Measurements from ENCODE around the gene SLC4A7.
"Not testable (repeated sequence)": the region's sequence is repeated elsewhere in the genome, so short reads cannot be mapped to it uniquely, and the experiment has no call there.

SLC4A7 gene

GRCh38 chr3:27422617-27423016, 61.6 kb downstream of the SLC4A7 start:
- DNase-seq (ENCODE audit: insufficient read length, low spot score) = no peak
- FAIRE-seq = no peak
- TF ChIP-seq TAF1 (IDR thresholded peaks at IDR 0.05; ENCODE audit: low read depth, low read length) = no peak
- TF ChIP-seq POLR2AphosphoS5 (IDR thresholded peaks at IDR 0.05; ENCODE audit: low read depth, low read length) = no peak

- DNase-seq (ENCODE audit: insufficient read length, low spot score) = no peak
- FAIRE-seq = no peak
- no peak for TF ChIP-seq PAX5 (IDR thresholded peaks at IDR 0.05; ENCODE audit: insufficient read depth, low read length, severe bottlenecking)
Observed at GRCh38 chr3:27415202-27415601, 69.0 kb downstream of the SLC4A7 start.

- DNase-seq (ENCODE audit: insufficient read length, low spot score) (no peak), FAIRE-seq (no peak)
- no peak for TF ChIP-seq POLR2AphosphoS5 (IDR thresholded peaks at IDR 0.05; ENCODE audit: low read depth, low read length)
- TF ChIP-seq PAX5 (IDR thresholded peaks at IDR 0.05; ENCODE audit: insufficient read depth, low read length, severe bottlenecking) = no peak
- TF ChIP-seq SPI1 (IDR thresholded peaks at IDR 0.05; ENCODE audit: low read depth, low read length) = no peak
- TF ChIP-seq TAF1 (IDR thresholded peaks at IDR 0.05; ENCODE audit: low read depth, low read length) = no peak
- TF ChIP-seq POU2F2 (IDR thresholded peaks at IDR 0.05; ENCODE audit: low read depth, low read length) = no peak
- no peak for TF ChIP-seq POLR2A (IDR thresholded peaks at IDR 0.05; ENCODE audit: low read depth, low read length)
Observed at GRCh38 chr3:27392950-27393679, 91.1 kb downstream of the SLC4A7 start.

GRCh38 chr3:27392414-27392813, 91.8 kb downstream of the SLC4A7 start:
- not testable (repeated sequence) for FAIRE-seq; DNase-seq (ENCODE audit: insufficient read length, low spot score)

- FAIRE-seq (no peak), DNase-seq (ENCODE audit: insufficient read length, low spot score) (no peak)
- TF ChIP-seq POLR2A (IDR thresholded peaks at IDR 0.05; ENCODE audit: low read depth, low read length) (no peak), PAX5 (IDR thresholded peaks at IDR 0.05; ENCODE audit: insufficient read depth, low read length, severe bottlenecking) (no peak)
Observed at GRCh38 chr3:27391796-27392195, 92.4 kb downstream of the SLC4A7 start.

GRCh38 chr3:27387625-27388024, 96.6 kb downstream of the SLC4A7 start:
- DNase-seq (ENCODE audit: insufficient read length, low spot score) = no peak
- no peak for FAIRE-seq
- TF ChIP-seq POLR2AphosphoS5 (IDR thresholded peaks at IDR 0.05; ENCODE audit: low read depth, low read length) (no peak), SPI1 (IDR thresholded peaks at IDR 0.05; ENCODE audit: low read depth, low read length) (no peak), POU2F2 (IDR thresholded peaks at IDR 0.05; ENCODE audit: low read depth, low read length) (no peak), PAX5 (IDR thresholded peaks at IDR 0.05; ENCODE audit: insufficient read depth, low read length, severe bottlenecking) (no peak), POLR2A (IDR thresholded peaks at IDR 0.05; ENCODE audit: low read depth, low read length) (no peak), TAF1 (IDR thresholded peaks at IDR 0.05; ENCODE audit: low read depth, low read length) (no peak)

- TF ChIP-seq PAX5 (IDR thresholded peaks at IDR 0.05; ENCODE audit: insufficient read depth, low read length, severe bottlenecking) (no peak), POLR2AphosphoS5 (IDR thresholded peaks at IDR 0.05; ENCODE audit: low read depth, low read length) (no peak), POLR2A (IDR thresholded peaks at IDR 0.05; ENCODE audit: low read depth, low read length) (no peak), POU2F2 (IDR thresholded peaks at IDR 0.05; ENCODE audit: low read depth, low read length) (no peak), TAF1 (IDR thresholded peaks at IDR 0.05; ENCODE audit: low read depth, low read length) (no peak), SPI1 (IDR thresholded peaks at IDR 0.05; ENCODE audit: low read depth, low read length) (no peak)
- FAIRE-seq = no peak
- DNase-seq (ENCODE audit: insufficient read length, low spot score) = no peak
Observed at GRCh38 chr3:27385504-27385903, 98.7 kb downstream of the SLC4A7 start.

- no peak for DNase-seq (ENCODE audit: insufficient read length, low spot score)
- no peak for FAIRE-seq
- no peak for TF ChIP-seq POLR2A (IDR thresholded peaks at IDR 0.05; ENCODE audit: low read depth, low read length)
- no peak for TF ChIP-seq SPI1 (IDR thresholded peaks at IDR 0.05; ENCODE audit: low read depth, low read length)
Observed at GRCh38 chr3:27384191-27384590, 100.0 kb downstream of the SLC4A7 start.

GRCh38 chr3:27380433-27381357, 103.5 kb downstream of the SLC4A7 start:
- FAIRE-seq = no peak
- no peak for DNase-seq (ENCODE audit: insufficient read length, low spot score)
- no peak for TF ChIP-seq PAX5 (IDR thresholded peaks at IDR 0.05; ENCODE audit: insufficient read depth, low read length, severe bottlenecking)
- no peak for TF ChIP-seq POLR2AphosphoS5 (IDR thresholded peaks at IDR 0.05; ENCODE audit: low read depth, low read length)
- no peak for TF ChIP-seq POU2F2 (IDR thresholded peaks at IDR 0.05; ENCODE audit: low read depth, low read length)
- TF ChIP-seq TAF1 (IDR thresholded peaks at IDR 0.05; ENCODE audit: low read depth, low read length) = no peak
- no peak for TF ChIP-seq SPI1 (IDR thresholded peaks at IDR 0.05; ENCODE audit: low read depth, low read length)
- TF ChIP-seq POLR2A (IDR thresholded peaks at IDR 0.05; ENCODE audit: low read depth, low read length) = no peak

GRCh38 chr3:27378331-27378730, 105.9 kb downstream of the SLC4A7 start:
- no peak for FAIRE-seq

More at GRCh38 chr3:27378331-27378730, 105.9 kb downstream of the SLC4A7 start:
- no peak for DNase-seq (ENCODE audit: insufficient read length, low spot score)
- TF ChIP-seq SPI1 (IDR thresholded peaks at IDR 0.05; ENCODE audit: low read depth, low read length) (no peak), PAX5 (IDR thresholded peaks at IDR 0.05; ENCODE audit: insufficient read depth, low read length, severe bottlenecking) (no peak), POLR2AphosphoS5 (IDR thresholded peaks at IDR 0.05; ENCODE audit: low read depth, low read length) (no peak), TAF1 (IDR thresholded peaks at IDR 0.05; ENCODE audit: low read depth, low read length) (no peak), POU2F2 (IDR thresholded peaks at IDR 0.05; ENCODE audit: low read depth, low read length) (no peak), POLR2A (IDR thresholded peaks at IDR 0.05; ENCODE audit: low read depth, low read length) (no peak)
